ENCODE measurements around the gene PTPRR.
A peak's percentile ranks its signal among the peaks of the same experiment; 100 is the strongest.
"Not testable (repeated sequence)": the region's sequence is repeated elsewhere in the genome, so short reads cannot be mapped to it uniquely, and the experiment has no call there.

The PTPRR gene

GRCh38 chr12:70736351-70737133 lies 184.0 kb downstream of the PTPRR start:
- Histone ChIP-seq H3K36me3 (ENCODE audit: low read length) (no peaks in the 10 kb centered on the region), H3K27ac (ENCODE audit: low read depth, low read length) (no peak overlapping the region), H3K4me3 (ENCODE audit: insufficient read depth, low read length, poor library complexity, severe bottlenecking) (no peak overlapping the region), H4K20me1 (ENCODE audit: low read depth, low read length) (no peaks in the 10 kb centered on the region), H3K9ac (ENCODE audit: low read length) (no peak overlapping the region), H3K79me2 (ENCODE audit: insufficient read depth, low read length) (no peaks in the 10 kb centered on the region), H3K27me3 (ENCODE audit: low read length) (no peaks in the 10 kb centered on the region), H3K9me3 (ENCODE audit: insufficient read depth, low read length) (no peaks in the 10 kb centered on the region), H2AFZ (ENCODE audit: low read depth, low read length, severe bottlenecking) (no peak overlapping the region), H3F3A (ENCODE audit: insufficient read depth) (no peaks in the 10 kb centered on the region), H3K9me2 (replicated peaks; ENCODE audit: insufficient read depth, low read length) (no peaks in the 10 kb centered on the region), H3K4me2 (ENCODE audit: low read depth, low read length, poor library complexity, severe bottlenecking) (no peak overlapping the region)
- TF ChIP-seq EZH2phosphoT487 (conservative IDR thresholded peaks at IDR 0.05; ENCODE audit: low read length) = no peak
- TF ChIP-seq, protein P1, sequence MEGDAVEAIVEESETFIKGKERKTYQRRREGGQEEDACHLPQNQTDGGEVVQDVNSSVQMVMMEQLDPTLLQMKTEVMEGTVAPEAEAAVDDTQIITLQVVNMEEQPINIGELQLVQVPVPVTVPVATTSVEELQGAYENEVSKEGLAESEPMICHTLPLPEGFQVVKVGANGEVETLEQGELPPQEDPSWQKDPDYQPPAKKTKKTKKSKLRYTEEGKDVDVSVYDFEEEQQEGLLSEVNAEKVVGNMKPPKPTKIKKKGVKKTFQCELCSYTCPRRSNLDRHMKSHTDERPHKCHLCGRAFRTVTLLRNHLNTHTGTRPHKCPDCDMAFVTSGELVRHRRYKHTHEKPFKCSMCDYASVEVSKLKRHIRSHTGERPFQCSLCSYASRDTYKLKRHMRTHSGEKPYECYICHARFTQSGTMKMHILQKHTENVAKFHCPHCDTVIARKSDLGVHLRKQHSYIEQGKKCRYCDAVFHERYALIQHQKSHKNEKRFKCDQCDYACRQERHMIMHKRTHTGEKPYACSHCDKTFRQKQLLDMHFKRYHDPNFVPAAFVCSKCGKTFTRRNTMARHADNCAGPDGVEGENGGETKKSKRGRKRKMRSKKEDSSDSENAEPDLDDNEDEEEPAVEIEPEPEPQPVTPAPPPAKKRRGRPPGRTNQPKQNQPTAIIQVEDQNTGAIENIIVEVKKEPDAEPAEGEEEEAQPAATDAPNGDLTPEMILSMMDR (IDR thresholded peaks at IDR 0.05; ENCODE audit: insufficient read depth, low read length, poor library complexity, severe bottlenecking) = no peak

- H3K79me2 ChIP-seq (ENCODE audit: insufficient read depth, low read length); H3F3A ChIP-seq (ENCODE audit: insufficient read depth); H3K9me2 ChIP-seq (replicated peaks; ENCODE audit: insufficient read depth, low read length); H2AFZ ChIP-seq (ENCODE audit: low read depth, low read length, severe bottlenecking); H3K27me3 ChIP-seq (ENCODE audit: low read length); H3K27ac ChIP-seq (ENCODE audit: low read depth, low read length); H3K4me3 ChIP-seq (ENCODE audit: insufficient read depth, low read length, poor library complexity, severe bottlenecking); H4K20me1 ChIP-seq (ENCODE audit: low read depth, low read length); H3K36me3 ChIP-seq (ENCODE audit: low read length); H3K9ac ChIP-seq (ENCODE audit: low read length); H3K9me3 ChIP-seq (ENCODE audit: insufficient read depth, low read length); H3K4me2 ChIP-seq (ENCODE audit: low read depth, low read length, poor library complexity, severe bottlenecking): not testable (repeated sequence)
Measured at GRCh38 chr12:70735197-70735596, 185.3 kb downstream of the PTPRR start.

- TF ChIP-seq EZH2phosphoT487 (conservative IDR thresholded peaks at IDR 0.05; ENCODE audit: low read length) = no peak
- TF ChIP-seq, protein P1 (IDR thresholded peaks at IDR 0.05; ENCODE audit: insufficient read depth, low read length, poor library complexity, severe bottlenecking) = peak; percentile 28
- Histone ChIP-seq H3K79me2 (ENCODE audit: insufficient read depth, low read length) (no peaks in the 10 kb centered on the region), H3K9ac (ENCODE audit: low read length) (no peak overlapping the region), H3K9me2 (replicated peaks; ENCODE audit: insufficient read depth, low read length) (no peaks in the 10 kb centered on the region), H3K4me3 (ENCODE audit: insufficient read depth, low read length, poor library complexity, severe bottlenecking) (no peak overlapping the region), H3K27me3 (ENCODE audit: low read length) (no peaks in the 10 kb centered on the region), H4K20me1 (ENCODE audit: low read depth, low read length) (no peaks in the 10 kb centered on the region), H3K36me3 (ENCODE audit: low read length) (no peaks in the 10 kb centered on the region), H3K27ac (ENCODE audit: low read depth, low read length) (no peak overlapping the region), H3K4me2 (ENCODE audit: low read depth, low read length, poor library complexity, severe bottlenecking) (no peak overlapping the region), H2AFZ (ENCODE audit: low read depth, low read length, severe bottlenecking) (no peak overlapping the region), H3K9me3 (ENCODE audit: insufficient read depth, low read length) (no peaks in the 10 kb centered on the region), H3F3A (ENCODE audit: insufficient read depth) (no peaks in the 10 kb centered on the region)
Measured at GRCh38 chr12:70733385-70733784, 187.2 kb downstream of the PTPRR start.

- Histone ChIP-seq H3K9me3 (ENCODE audit: insufficient read depth, low read length) (no peaks in the 10 kb centered on the region), H3F3A (ENCODE audit: insufficient read depth) (no peaks in the 10 kb centered on the region), H3K4me3 (ENCODE audit: insufficient read depth, low read length, poor library complexity, severe bottlenecking) (no peak overlapping the region), H2AFZ (ENCODE audit: low read depth, low read length, severe bottlenecking) (no peak overlapping the region), H3K27ac (ENCODE audit: low read depth, low read length) (no peak overlapping the region), H3K9me2 (replicated peaks; ENCODE audit: insufficient read depth, low read length) (no peaks in the 10 kb centered on the region), H3K79me2 (ENCODE audit: insufficient read depth, low read length) (no peaks in the 10 kb centered on the region), H4K20me1 (ENCODE audit: low read depth, low read length) (no peaks in the 10 kb centered on the region), H3K27me3 (ENCODE audit: low read length) (no peaks in the 10 kb centered on the region), H3K4me2 (ENCODE audit: low read depth, low read length, poor library complexity, severe bottlenecking) (no peak overlapping the region), H3K36me3 (ENCODE audit: low read length) (no peaks in the 10 kb centered on the region), H3K9ac (ENCODE audit: low read length) (no peak overlapping the region)
- TF ChIP-seq, protein P1 (IDR thresholded peaks at IDR 0.05; ENCODE audit: insufficient read depth, low read length, poor library complexity, severe bottlenecking) = no peak
- TF ChIP-seq EZH2phosphoT487 (conservative IDR thresholded peaks at IDR 0.05; ENCODE audit: low read length) = no peak
Measured at GRCh38 chr12:70732287-70732686, 188.3 kb downstream of the PTPRR start.

Data from SU-DHL-6 (cell line).